Caco-2 (cell line): Measurements from ENCODE around the gene DNMT3L. TPM values are rescaled to one million over a fixed set of nuclear protein-coding genes. Genes with fewer than 3 reads are reported as not detected.

Source experiments
- BruUV-seq: library from RNA; stranded (reverse); fragments of 400-500 nt; replicated peaks from 2 replicates; lab custom pipeline; 2021; lab: Mats Ljungman, UMichigan
- CTCF ChIA-PET: fragments of 300-600 bp; sonication (Branson Sonifier 250); formaldehyde crosslinking; loops from one replicate; lab custom pipeline; 2022; ENCODE audit warnings: antibody characterized with exemption; lab: Charles Lee
- POLR2A ChIA-PET: fragments of 300-600 bp; sonication (Branson Sonifier 250); formaldehyde crosslinking; loops from one replicate; lab custom pipeline; 2022; ENCODE audit warnings: antibody characterized with exemption; lab: Charles Lee
- DNase-seq, 2 experiments: peaks; one replicate each; pipeline versions ENCODE4 v3.0.0 to v3.0.0-alpha.2; 2020 to 2022
- H3K27me3 ChIP-seq: replicated peaks from 2 replicates; pipeline ENCODE4 v1.6.0; 2011; ENCODE audit warnings: low read length; ENCODE audit not compliant: control insufficient read depth, insufficient read depth
- H3K36me3 ChIP-seq: 2 replicates; pipeline ENCODE4 v1.5.1; 2011; ENCODE audit warnings: low read length; ENCODE audit not compliant: control insufficient read depth, insufficient read depth
- H3K4me1 ChIP-seq: fragments of 250-450 bp; sonication (Bioruptor Pico); 2 replicates; pipeline ENCODE4 v1.5.1; 2020; ENCODE audit warnings: mild to moderate bottlenecking
- H3K4me3 ChIP-seq: 2 replicates; pipeline ENCODE4 v1.5.1; 2011; ENCODE audit warnings: low read depth, mild to moderate bottlenecking, control low read depth, low read length
- H3K9me3 ChIP-seq: fragments of 250-450 bp; sonication (Bioruptor Pico); 2 replicates; pipeline ENCODE4 v1.5.1; 2020; ENCODE audit warnings: mild to moderate bottlenecking, moderate library complexity
- H3K27ac Mint-ChIP-seq: one replicate; pipeline ENCODE4 v1.8.0; 2022; ENCODE audit warnings: mixed read lengths; ENCODE audit not compliant: unreplicated experiment
- H3K27me3 Mint-ChIP-seq: one replicate; pipeline ENCODE4 v1.8.0; 2022; ENCODE audit warnings: mixed read lengths; ENCODE audit not compliant: insufficient read depth, unreplicated experiment
- H3K36me3 Mint-ChIP-seq: one replicate; pipeline ENCODE4 v1.8.0; 2022; ENCODE audit warnings: mild to moderate bottlenecking, mixed read lengths; ENCODE audit not compliant: insufficient read depth, unreplicated experiment
- H3K4me1 Mint-ChIP-seq: one replicate; pipeline ENCODE4 v1.8.0; 2022; ENCODE audit warnings: low read depth, mixed read lengths; ENCODE audit not compliant: unreplicated experiment
- H3K4me3 Mint-ChIP-seq: one replicate; pipeline ENCODE4 v1.8.0; 2022; ENCODE audit warnings: mild to moderate bottlenecking, moderate library complexity, mixed read lengths; ENCODE audit not compliant: unreplicated experiment
- H3K9me3 Mint-ChIP-seq: one replicate; pipeline ENCODE4 v1.8.0; 2022; ENCODE audit warnings: mixed read lengths; ENCODE audit not compliant: unreplicated experiment
- CTCF ChIP-seq, 2 experiments: fragments of 200-600 bp in 1 of 2; IDR thresholded peaks; 1 replicate in 1 of 2; 2 replicates in 1 of 2; pipeline versions ENCODE4 v1.5.1 to v1.8.0; 2011 to 2022; ENCODE audit warnings: antibody characterized with exemption in 1 of 2, control low read depth in 1 of 2, inconsistent platforms in 1 of 2, low read depth in 1 of 2, low read length in 1 of 2, mild to moderate bottlenecking in 1 of 2, moderate library complexity in 1 of 2; ENCODE audit not compliant: insufficient read depth in 1 of 2, severe bottlenecking in 1 of 2, unreplicated experiment in 1 of 2
- intact Hi-C: fragments of 100-400 bp; cut with micrococcal nuclease; formaldehyde crosslinking; loops from one replicate; pipeline ENCODE4 v1.10.0; 2022; ENCODE audit not compliant: unreplicated experiment
- total RNA-seq: library from RNA; stranded (reverse); gene quantifications from 2 replicates; pipeline ENCODE4 v1.2.3, GENCODE V29; 2022

The DNMT3L gene
- total RNA-seq, 1 experiment from 2014 or later: 0.95 TPM

DNA sequence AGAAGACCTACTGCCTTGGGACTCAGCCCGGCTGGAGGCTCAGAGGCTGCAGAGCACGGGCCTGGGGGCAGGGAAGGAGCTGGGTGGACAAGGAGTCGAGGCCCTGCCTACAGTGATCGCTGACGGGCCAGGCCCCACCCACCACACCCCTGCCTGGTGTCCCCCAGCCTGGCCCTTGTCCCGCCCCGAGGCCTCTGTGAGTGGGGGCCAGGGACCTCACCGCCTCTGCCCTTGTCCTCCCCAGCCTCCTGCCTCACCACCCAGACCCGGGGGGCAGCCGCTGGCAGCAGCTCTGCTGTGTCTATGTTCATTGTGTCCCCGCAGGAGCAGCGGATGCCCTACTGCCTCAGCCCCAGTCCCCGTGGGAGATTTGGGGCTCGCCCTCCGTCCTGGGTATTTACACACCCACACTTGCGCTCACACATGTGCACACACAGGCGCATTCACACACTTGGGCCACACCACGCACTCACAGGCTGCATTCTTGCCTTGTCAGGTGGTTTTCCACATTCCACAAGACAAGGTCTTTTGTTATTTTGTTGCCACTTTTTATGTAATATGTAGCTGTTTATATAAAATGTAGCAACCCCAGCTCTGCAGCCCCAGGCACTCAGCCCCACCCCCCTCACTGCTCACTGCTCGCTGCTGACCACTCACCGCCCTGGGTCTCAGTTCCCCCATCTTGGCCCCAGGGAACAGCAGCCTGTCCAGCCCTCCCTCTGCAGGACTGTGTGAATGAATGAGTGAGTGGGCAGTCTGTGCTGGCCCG lies 45.4 kb upstream of the DNMT3L start:
- no peak for DNase-seq
- Mint-ChIP-seq H3K27ac (peak overlapping the region; percentile 42), H3K4me3 (no peak overlapping the region), H3K9me3 (no peaks in the 10 kb centered on the region), H3K4me1 (peaks cover 16% of the 10 kb centered on the region), H3K36me3 (peaks cover 34% of the 10 kb centered on the region), H3K27me3 (no peaks in the 10 kb centered on the region)
- Histone ChIP-seq H3K4me3 (no peak overlapping the region), H3K4me1 (peaks cover 20% of the 10 kb centered on the region), H3K27me3 (no peaks in the 10 kb centered on the region), H3K36me3 (peaks cover 2% of the 10 kb centered on the region; the same call in 1 of the 2 replicates), H3K9me3 (no peaks in the 10 kb centered on the region)
- ChIA-PET CTCF (no interaction called here), POLR2A (no interaction called here)
- intact Hi-C loops: no loop called here
- TF ChIP-seq CTCF (IDR thresholded peaks at IDR 0.05; ENCODE audit: insufficient read depth in 1 of 2, low read depth in 1 of 2, low read length in 1 of 2, severe bottlenecking in 1 of 2, unreplicated experiment in 1 of 2): no peak
- no TSS peak for BruUV-seq

GRCh38 chr21:44305691-44306090 lies 44.0 kb upstream of the DNMT3L start:
- no peak for TF ChIP-seq CTCF (IDR thresholded peaks at IDR 0.05; ENCODE audit: insufficient read depth in 1 of 2, low read depth in 1 of 2, low read length in 1 of 2, severe bottlenecking in 1 of 2, unreplicated experiment in 1 of 2)
- BruUV-seq: no TSS peak
- H3K4me1 Mint-ChIP-seq: peaks cover 16% of the 10 kb centered on the region
- H3K36me3 Mint-ChIP-seq: peaks cover 20% of the 10 kb centered on the region
- no peaks in the 10 kb centered on the region for H3K27me3 Mint-ChIP-seq
- H3K4me3 ChIP-seq: no peak overlapping the region
- ChIA-PET CTCF (no interaction called here), POLR2A (no interaction called here)
- no peak for DNase-seq
- H3K4me3 Mint-ChIP-seq: no peak overlapping the region
- no peak overlapping the region for H3K27ac Mint-ChIP-seq
- no peaks in the 10 kb centered on the region for H3K27me3 ChIP-seq
- peaks cover 33% of the 10 kb centered on the region for H3K4me1 ChIP-seq
- peaks cover 2% of the 10 kb centered on the region; the same call in 1 of the 2 replicates for H3K36me3 ChIP-seq
- intact Hi-C loops: no loop called here
- no peaks in the 10 kb centered on the region for H3K9me3 Mint-ChIP-seq
- H3K9me3 ChIP-seq: no peaks in the 10 kb centered on the region

GRCh38 chr21:44304877-44305293 lies 43.2 kb upstream of the DNMT3L start:
- Histone ChIP-seq H3K9me3 (no peaks in the 10 kb centered on the region), H3K36me3 (peaks cover 2% of the 10 kb centered on the region; the same call in 1 of the 2 replicates), H3K4me1 (peaks cover 34% of the 10 kb centered on the region), H3K27me3 (no peaks in the 10 kb centered on the region), H3K4me3 (no peak overlapping the region)
- ChIA-PET CTCF (interaction anchor here (0.6 kb wide), 1 partner anchor 250 kb away, joined by 3 read pairs; no protein-coding TSS in a partner anchor), POLR2A (no interaction called here)
- no peak overlapping the region for H3K4me3 Mint-ChIP-seq
- H3K9me3 Mint-ChIP-seq: no peaks in the 10 kb centered on the region
- peaks cover 16% of the 10 kb centered on the region for H3K4me1 Mint-ChIP-seq
- peak overlapping the region; percentile 23 for H3K27ac Mint-ChIP-seq
- intact Hi-C loops: no loop called here
- BruUV-seq: no TSS peak
- peak; percentile 49 to 77 for TF ChIP-seq CTCF (IDR thresholded peaks at IDR 0.05; ENCODE audit: insufficient read depth in 1 of 2, low read depth in 1 of 2, low read length in 1 of 2, severe bottlenecking in 1 of 2, unreplicated experiment in 1 of 2)
- DNase-seq: peak; percentile 56 to 65
- H3K36me3 Mint-ChIP-seq: peaks cover 20% of the 10 kb centered on the region
- H3K27me3 Mint-ChIP-seq: no peaks in the 10 kb centered on the region
